Measurements from ENCODE around the gene RAB2B. TPM values are rescaled to one million over a fixed set of nuclear protein-coding genes. Genes with fewer than 3 reads are reported as not detected.
"Not testable (repeated sequence)": the region's sequence is repeated elsewhere in the genome, so short reads cannot be mapped to it uniquely, and the experiment has no call there.

The RAB2B gene
- total RNA-seq, 1 experiment from 2014 or later, result 33.3 TPM

DNA sequence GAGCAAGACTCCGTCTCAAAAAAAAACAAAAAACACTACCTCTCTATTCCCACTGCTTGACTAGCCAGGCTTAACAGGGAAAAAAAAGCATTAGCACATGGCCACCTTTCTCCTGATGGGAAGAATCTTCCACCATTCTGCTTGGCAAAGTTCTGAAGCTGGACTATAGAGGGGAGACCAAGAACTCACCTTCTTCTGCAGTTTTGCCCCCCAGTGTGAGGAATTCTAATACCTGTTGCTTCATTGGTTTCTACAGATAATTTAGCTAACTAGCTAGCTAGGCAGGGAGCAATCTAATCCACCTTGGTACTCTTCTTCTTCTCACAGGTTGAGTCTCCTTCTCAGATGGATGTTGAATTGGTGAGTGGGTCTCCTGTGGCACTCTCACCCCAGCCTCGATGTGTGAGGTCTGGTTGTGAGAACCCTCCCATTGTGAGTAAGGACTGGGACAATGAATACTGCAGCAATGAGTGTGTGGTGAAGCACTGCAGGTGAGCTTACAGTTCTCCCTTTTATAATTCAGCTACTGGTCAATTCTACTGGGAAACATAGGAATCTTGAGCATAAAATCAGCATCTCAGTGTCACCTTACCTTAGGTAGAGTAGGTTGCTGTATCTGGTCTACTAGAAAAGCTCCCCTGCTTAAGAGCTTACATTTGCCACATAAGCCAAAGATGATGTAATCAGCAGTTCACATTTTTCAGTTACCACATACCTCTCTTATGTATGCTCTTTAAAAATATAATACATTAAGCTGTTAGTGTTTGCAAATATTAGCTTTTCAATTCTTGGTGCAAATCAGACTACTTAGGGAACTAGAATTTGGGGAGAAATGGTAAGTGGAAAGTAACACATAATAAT, 18.4 kb upstream of the RAB2B start:
- DNase-seq (ENCODE audit: extremely low read depth, low read depth), result no peak

DNA sequence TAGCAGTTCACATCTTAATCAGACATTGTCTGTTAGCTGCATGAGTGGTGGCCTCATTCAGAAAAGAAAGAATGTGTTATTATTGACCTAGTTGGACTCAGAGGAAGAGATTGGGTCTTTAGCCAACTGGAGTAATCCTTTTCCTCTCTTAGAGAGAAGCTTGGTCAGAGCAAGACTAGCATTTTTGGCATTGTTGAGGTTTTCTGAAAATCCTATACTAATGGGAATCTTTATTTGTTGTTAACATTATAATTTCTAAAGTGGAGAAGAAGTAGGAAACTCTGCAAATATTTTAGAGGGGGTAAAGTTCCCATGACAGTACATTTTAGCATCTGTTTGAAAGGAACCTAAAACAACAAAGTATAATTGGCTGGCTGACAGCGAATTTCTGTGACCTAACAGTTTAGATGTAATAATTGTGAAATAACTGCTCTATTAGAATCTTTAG, 9.9 kb upstream of the RAB2B start:
- no peak for DNase-seq (ENCODE audit: extremely low read depth, low read depth)

GRCh38 chr14:21476523-21476924, 235 bp downstream of the RAB2B start:
- DNase-seq (ENCODE audit: extremely low read depth, low read depth), result no peak

DNA sequence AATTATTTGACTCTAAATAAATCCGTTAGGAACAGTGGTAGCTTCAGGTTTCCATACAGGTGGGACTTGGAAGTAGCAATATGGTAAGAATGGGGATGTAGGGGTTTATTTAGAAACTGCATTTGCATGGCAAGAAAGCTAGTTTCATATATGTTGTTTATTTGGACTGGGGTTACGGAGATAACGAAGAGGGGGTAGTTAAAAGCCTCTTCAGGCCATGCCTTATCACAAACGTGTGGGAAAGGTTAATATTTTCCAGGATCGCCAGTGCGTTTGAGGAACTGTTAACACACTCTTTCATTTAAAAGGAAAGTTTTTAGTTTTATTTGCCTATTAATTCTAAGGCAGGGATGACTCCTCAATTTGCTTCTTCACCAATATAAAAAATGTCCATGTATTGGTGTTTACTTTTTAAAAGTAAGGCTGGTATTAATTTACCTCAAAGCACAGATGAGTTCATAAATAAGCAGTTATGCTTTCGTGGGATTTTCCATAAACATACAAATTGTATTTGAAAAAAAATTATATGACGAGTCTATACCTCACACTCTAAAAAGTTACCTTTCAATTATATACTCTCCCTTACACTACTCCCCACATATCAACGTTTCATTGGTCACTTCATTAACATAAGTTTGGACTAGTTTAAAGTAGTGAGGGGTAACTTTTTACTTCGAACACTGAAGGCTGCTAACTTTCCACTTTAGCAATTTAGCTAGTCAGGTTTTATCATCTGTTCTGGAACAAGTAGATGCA, 814 bp downstream of the RAB2B start:
- DNase-seq (ENCODE audit: extremely low read depth, low read depth), result no peak

- DNase-seq (ENCODE audit: extremely low read depth, low read depth), result no peak
These were observed 9.1 kb downstream of the RAB2B start for GRCh38 chr14:21467616-21468015.

GRCh38 chr14:21455912-21456667, 20.7 kb downstream of the RAB2B start, which contains the start of gene CHD8:
Gene CHD8, minus strand, starts transcription at chr14:21456123. Its CDS starts 24,480 bp downstream, at chr14:21431643.
- DNase-seq (ENCODE audit: extremely low read depth, low read depth), result peak; percentile 100

DNA sequence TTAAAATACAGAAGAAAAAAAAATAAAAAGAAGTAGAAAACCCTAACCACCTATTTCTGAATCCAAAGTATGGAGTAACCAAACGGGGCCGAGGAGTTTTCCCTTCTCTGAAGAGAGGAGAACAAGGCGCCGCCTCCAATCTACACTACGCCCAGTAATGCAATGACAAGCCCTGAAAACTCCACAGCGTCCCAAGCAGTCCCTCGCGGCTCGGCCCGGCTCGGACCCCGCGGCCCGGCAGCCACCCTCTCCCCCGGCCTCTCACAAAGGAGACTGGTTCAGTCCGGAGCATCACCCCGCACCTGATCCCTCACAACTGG, 21.2 kb downstream of the RAB2B start:
- DNase-seq (ENCODE audit: extremely low read depth, low read depth), result no peak

- no peak for DNase-seq (ENCODE audit: extremely low read depth, low read depth)
These were observed 21.8 kb downstream of the RAB2B start for GRCh38 chr14:21454843-21455544.

GRCh38 chr14:21449899-21450216, 26.9 kb downstream of the RAB2B start:
- no peak for DNase-seq (ENCODE audit: extremely low read depth, low read depth)

GRCh38 chr14:21442657-21443056, 34.1 kb downstream of the RAB2B start:
- not testable (repeated sequence) for DNase-seq (ENCODE audit: extremely low read depth, low read depth)

DNA sequence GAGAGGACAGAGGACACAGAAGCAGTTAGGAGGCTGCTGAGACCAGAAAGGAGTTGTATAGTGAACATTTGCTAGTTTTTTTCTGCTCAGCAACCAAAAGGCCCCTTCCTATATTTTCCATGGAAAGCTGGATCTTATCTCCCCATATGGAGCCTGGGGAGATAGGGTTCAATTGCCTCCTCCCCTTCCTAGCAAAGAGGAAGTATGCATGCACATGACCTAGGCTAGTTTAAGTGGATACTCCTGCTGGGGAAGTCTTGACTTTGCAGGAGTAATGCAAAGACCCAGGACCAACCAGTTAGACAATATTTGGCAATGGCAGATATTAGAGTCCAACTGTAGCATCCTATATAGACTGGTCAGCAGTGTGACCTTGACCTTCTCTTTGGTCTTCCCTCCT, 35.9 kb downstream of the RAB2B start:
- DNase-seq (ENCODE audit: extremely low read depth, low read depth), result no peak

GRCh38 chr14:21437063-21437901, 39.5 kb downstream of the RAB2B start:
- DNase-seq (ENCODE audit: extremely low read depth, low read depth), result peak; percentile 99

DNA sequence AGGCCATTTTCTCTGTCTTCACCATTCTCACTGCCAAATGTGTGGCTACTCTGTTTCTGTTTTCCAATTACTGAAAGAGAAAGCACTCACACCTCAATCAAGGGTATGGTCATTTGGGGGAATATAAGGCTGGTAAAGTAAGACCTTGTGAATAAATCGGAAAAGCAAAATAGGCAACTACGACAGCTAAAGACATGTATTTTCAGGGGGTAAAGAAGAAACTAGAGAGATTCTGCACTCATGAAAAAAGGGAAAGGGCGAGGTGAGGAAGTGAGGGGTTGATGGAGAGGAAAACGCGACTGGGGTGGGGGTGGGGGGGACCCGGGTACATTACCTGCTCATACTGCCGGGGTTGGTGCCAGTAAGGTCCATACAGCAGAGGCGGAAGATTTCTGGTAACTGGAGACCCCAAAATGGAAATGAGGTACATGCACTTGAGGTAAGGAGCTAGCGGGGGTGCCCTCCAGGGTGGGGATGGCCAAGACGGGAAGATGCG, 40.1 kb downstream of the RAB2B start:
- no peak for DNase-seq (ENCODE audit: extremely low read depth, low read depth)

GRCh38 chr14:21431126-21431525, 45.6 kb downstream of the RAB2B start:
- DNase-seq (ENCODE audit: extremely low read depth, low read depth), result no peak

- DNase-seq (ENCODE audit: extremely low read depth, low read depth), result no peak
These were observed 47.8 kb downstream of the RAB2B start for GRCh38 chr14:21428930-21429329.

DNA sequence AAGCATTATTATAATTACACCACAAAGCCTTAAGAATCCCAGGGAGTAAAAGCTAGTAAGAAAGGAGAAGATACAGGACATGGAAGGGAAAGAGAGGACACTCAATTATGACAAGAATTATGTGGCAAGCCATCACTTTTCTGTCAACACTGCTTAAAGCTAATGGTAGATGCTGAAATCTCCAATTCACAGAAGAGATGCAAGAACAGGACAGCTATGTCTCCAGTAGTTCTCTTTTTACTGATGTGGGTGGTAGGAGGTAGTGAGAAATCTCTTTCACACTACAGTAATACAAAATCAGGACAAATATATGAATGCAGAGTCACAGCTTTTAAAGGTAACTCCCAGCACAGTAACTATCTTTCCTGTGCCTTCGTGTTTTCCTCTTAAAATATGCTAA, 50.1 kb downstream of the RAB2B start:
- DNase-seq (ENCODE audit: extremely low read depth, low read depth), result no peak

GRCh38 chr14:21419528-21419927, 57.2 kb downstream of the RAB2B start:
- DNase-seq (ENCODE audit: extremely low read depth, low read depth), result no peak

- no peak for DNase-seq (ENCODE audit: extremely low read depth, low read depth)
These were observed 61.4 kb downstream of the RAB2B start for GRCh38 chr14:21415329-21415728.

GRCh38 chr14:21414137-21414631, 62.6 kb downstream of the RAB2B start:
- no peak for DNase-seq (ENCODE audit: extremely low read depth, low read depth)

Data from NCI-H460 (cell line).